ENCODE data around the gene NTN1.

NTN1 gene

GRCh38 chr17:9170853-9171252, 149.5 kb downstream of the NTN1 start:
- no peaks in the 10 kb centered on the region for H3K36me3 ChIP-seq (ENCODE audit: insufficient read depth, low read length)
- no peak for TF ChIP-seq EZH2 (IDR thresholded peaks at IDR 0.05; ENCODE audit: borderline replicate concordance, low read length)
- TF ChIP-seq, protein P1, sequence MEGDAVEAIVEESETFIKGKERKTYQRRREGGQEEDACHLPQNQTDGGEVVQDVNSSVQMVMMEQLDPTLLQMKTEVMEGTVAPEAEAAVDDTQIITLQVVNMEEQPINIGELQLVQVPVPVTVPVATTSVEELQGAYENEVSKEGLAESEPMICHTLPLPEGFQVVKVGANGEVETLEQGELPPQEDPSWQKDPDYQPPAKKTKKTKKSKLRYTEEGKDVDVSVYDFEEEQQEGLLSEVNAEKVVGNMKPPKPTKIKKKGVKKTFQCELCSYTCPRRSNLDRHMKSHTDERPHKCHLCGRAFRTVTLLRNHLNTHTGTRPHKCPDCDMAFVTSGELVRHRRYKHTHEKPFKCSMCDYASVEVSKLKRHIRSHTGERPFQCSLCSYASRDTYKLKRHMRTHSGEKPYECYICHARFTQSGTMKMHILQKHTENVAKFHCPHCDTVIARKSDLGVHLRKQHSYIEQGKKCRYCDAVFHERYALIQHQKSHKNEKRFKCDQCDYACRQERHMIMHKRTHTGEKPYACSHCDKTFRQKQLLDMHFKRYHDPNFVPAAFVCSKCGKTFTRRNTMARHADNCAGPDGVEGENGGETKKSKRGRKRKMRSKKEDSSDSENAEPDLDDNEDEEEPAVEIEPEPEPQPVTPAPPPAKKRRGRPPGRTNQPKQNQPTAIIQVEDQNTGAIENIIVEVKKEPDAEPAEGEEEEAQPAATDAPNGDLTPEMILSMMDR (IDR thresholded peaks at IDR 0.05; ENCODE audit: low read length): no peak
- no peak overlapping the region for H2AFZ ChIP-seq (ENCODE audit: low read length)
- H3K4me1 ChIP-seq (ENCODE audit: insufficient read depth, low read length, severe bottlenecking): no peaks in the 10 kb centered on the region
- H3K9ac ChIP-seq (ENCODE audit: low read length): no peak overlapping the region
- H3F3A ChIP-seq (ENCODE audit: insufficient read depth, low read length): no peaks in the 10 kb centered on the region
- H3K4me3 ChIP-seq (ENCODE audit: low read depth, low read length, poor library complexity, severe bottlenecking): no peak overlapping the region
- H3K79me2 ChIP-seq (ENCODE audit: insufficient read depth, low read length): no peaks in the 10 kb centered on the region
- no peak overlapping the region for H3K4me2 ChIP-seq (ENCODE audit: low read length)
- no peaks in the 10 kb centered on the region; the same call in 1 of the 2 replicates for H3K27me3 ChIP-seq (ENCODE audit: insufficient read depth, low read length)
- H3K9me2 ChIP-seq (ENCODE audit: low read depth, low read length): no peaks in the 10 kb centered on the region
- no peak overlapping the region for H3K27ac ChIP-seq (ENCODE audit: low read depth, low read length, poor library complexity, severe bottlenecking)
- H3K9me3 ChIP-seq (ENCODE audit: low read length): no peaks in the 10 kb centered on the region
- no peaks in the 10 kb centered on the region for H4K20me1 ChIP-seq (ENCODE audit: insufficient read depth, low read length)

- Histone ChIP-seq H4K20me1 (ENCODE audit: insufficient read depth, low read length) (no peaks in the 10 kb centered on the region), H3K79me2 (ENCODE audit: insufficient read depth, low read length) (no peaks in the 10 kb centered on the region), H3F3A (ENCODE audit: insufficient read depth, low read length) (no peaks in the 10 kb centered on the region), H3K4me1 (ENCODE audit: insufficient read depth, low read length, severe bottlenecking) (no peaks in the 10 kb centered on the region), H3K27ac (ENCODE audit: low read depth, low read length, poor library complexity, severe bottlenecking) (no peak overlapping the region), H3K9me2 (ENCODE audit: low read depth, low read length) (no peaks in the 10 kb centered on the region), H3K36me3 (ENCODE audit: insufficient read depth, low read length) (no peaks in the 10 kb centered on the region), H3K4me2 (ENCODE audit: low read length) (no peak overlapping the region), H3K9me3 (ENCODE audit: low read length) (no peaks in the 10 kb centered on the region), H3K27me3 (ENCODE audit: insufficient read depth, low read length) (no peaks in the 10 kb centered on the region; the same call in 1 of the 2 replicates), H2AFZ (ENCODE audit: low read length) (no peak overlapping the region), H3K4me3 (ENCODE audit: low read depth, low read length, poor library complexity, severe bottlenecking) (no peak overlapping the region), H3K9ac (ENCODE audit: low read length) (no peak overlapping the region)
- TF ChIP-seq EZH2 (IDR thresholded peaks at IDR 0.05; ENCODE audit: borderline replicate concordance, low read length): no peak
- TF ChIP-seq, protein P1 (IDR thresholded peaks at IDR 0.05; ENCODE audit: low read length): no peak
Observed at GRCh38 chr17:9173386-9173983, 152.2 kb downstream of the NTN1 start.

GRCh38 chr17:9174312-9174711, 153.0 kb downstream of the NTN1 start:
- Histone ChIP-seq H4K20me1 (ENCODE audit: insufficient read depth, low read length) (no peaks in the 10 kb centered on the region), H3K4me1 (ENCODE audit: insufficient read depth, low read length, severe bottlenecking) (no peaks in the 10 kb centered on the region), H3K27ac (ENCODE audit: low read depth, low read length, poor library complexity, severe bottlenecking) (no peak overlapping the region), H3K27me3 (ENCODE audit: insufficient read depth, low read length) (no peaks in the 10 kb centered on the region; the same call in 1 of the 2 replicates), H3K9me2 (ENCODE audit: low read depth, low read length) (no peaks in the 10 kb centered on the region), H3K9ac (ENCODE audit: low read length) (no peak overlapping the region), H3K79me2 (ENCODE audit: insufficient read depth, low read length) (no peaks in the 10 kb centered on the region), H2AFZ (ENCODE audit: low read length) (no peak overlapping the region), H3K4me3 (ENCODE audit: low read depth, low read length, poor library complexity, severe bottlenecking) (no peak overlapping the region), H3K4me2 (ENCODE audit: low read length) (no peak overlapping the region), H3F3A (ENCODE audit: insufficient read depth, low read length) (no peaks in the 10 kb centered on the region), H3K36me3 (ENCODE audit: insufficient read depth, low read length) (no peaks in the 10 kb centered on the region), H3K9me3 (ENCODE audit: low read length) (no peaks in the 10 kb centered on the region)
- TF ChIP-seq, protein P1 (IDR thresholded peaks at IDR 0.05; ENCODE audit: low read length): no peak
- no peak for TF ChIP-seq EZH2 (IDR thresholded peaks at IDR 0.05; ENCODE audit: borderline replicate concordance, low read length)

Measured in OCI-LY1 (cell line).